H1 (cell line): ENCODE data around the gene SHISA6. TPM values are rescaled to one million over a fixed set of nuclear protein-coding genes. Genes with fewer than 3 reads are reported as not detected.

Experiments
- CTCF ChIA-PET: fragments of 300-600 bp; sonication (Branson Sonifier 250); formaldehyde crosslinking; loops from one replicate; lab custom pipeline; 2021; ENCODE audit not compliant: partially characterized antibody; lab: Charles Lee
- POLR2A ChIA-PET: fragments of 300-600 bp; sonication (Branson Sonifier 250); formaldehyde crosslinking; loops from one replicate; lab custom pipeline; 2021; ENCODE audit warnings: inconsistent platforms; ENCODE audit not compliant: partially characterized antibody; lab: Charles Lee
- DNase-seq, 2 experiments: peaks; one replicate each; pipeline versions ENCODE4 v3.0.0 to v3.0.0-alpha.2; 2010 to 2022; ENCODE audit warnings: low spot score in 2 of 2, low read depth in 1 of 2, mixed read lengths in 1 of 2
- FAIRE-seq: peaks from 2 replicates; lab custom pipeline; 2011; peaks lifted over from hg19 to GRCh38; lab: Jason Lieb, UNC
- H2AFZ ChIP-seq: 2 replicates; pipeline ENCODE4 v1.8.1; 2012; ENCODE audit warnings: low read length, inconsistent platforms
- H2AK5ac ChIP-seq: 2 replicates; pipeline ENCODE4 v1.6.1; 2013; ENCODE audit warnings: low read depth, low read length
- H2BK120ac ChIP-seq: replicated peaks from 2 replicates; pipeline ENCODE3; 2013; ENCODE audit warnings: low read depth, low read length, inconsistent platforms
- H2BK12ac ChIP-seq: 2 replicates; pipeline ENCODE4 v1.6.1; 2013; ENCODE audit warnings: low read depth, low read length
- H2BK15ac ChIP-seq: 2 replicates; pipeline ENCODE4 v1.6.1; 2013; ENCODE audit warnings: low read length
- H2BK20ac ChIP-seq: 2 replicates; pipeline ENCODE4 v1.6.1; 2013; ENCODE audit warnings: low read length
- H2BK5ac ChIP-seq: 2 replicates; pipeline ENCODE4 v1.6.1; 2013; ENCODE audit warnings: low read depth, low read length
- H3K14ac ChIP-seq: 2 replicates; pipeline ENCODE4 v1.6.1; 2013; ENCODE audit warnings: inconsistent platforms; ENCODE audit not compliant: insufficient read length
- H3K18ac ChIP-seq: 2 replicates; pipeline ENCODE4 v1.6.1; 2013; ENCODE audit warnings: low read length; ENCODE audit errors: extremely low read depth
- H3K23ac ChIP-seq: 2 replicates; pipeline ENCODE4 v1.6.1; 2013; ENCODE audit warnings: inconsistent platforms; ENCODE audit not compliant: insufficient read length
- H3K23me2 ChIP-seq: 2 replicates; pipeline ENCODE4 v1.6.1; 2013; ENCODE audit warnings: low read depth, low read length
- H3K27ac ChIP-seq: 2 replicates; pipeline ENCODE4 v1.6.1; 2011; ENCODE audit warnings: low read depth, low read length, inconsistent platforms
- H3K27me3 ChIP-seq, 4 experiments: replicated peaks in 1 of 4; 1 replicate in 1 of 4; 2 replicates in 3 of 4; pipeline versions ENCODE4 v1.6.1 to v1.8.1; 2011 to 2013; ENCODE audit warnings: low read length in 3 of 4, mild to moderate bottlenecking in 3 of 4, inconsistent platforms in 2 of 4, mixed read lengths in 2 of 4, moderate library complexity in 1 of 4; ENCODE audit not compliant: control insufficient read depth in 3 of 4, insufficient read depth in 3 of 4; ENCODE audit errors: extremely low read depth in 1 of 4
- H3K36me3 ChIP-seq, 4 experiments: 2 replicates each; pipeline versions ENCODE4 v1.6.1 to v1.8.1; 2011 to 2013; ENCODE audit warnings: mild to moderate bottlenecking in 4 of 4, low read length in 3 of 4, moderate library complexity in 2 of 4, control low read depth in 1 of 4, inconsistent platforms in 1 of 4; ENCODE audit not compliant: insufficient read depth in 4 of 4, control insufficient read depth in 2 of 4
- H3K4ac ChIP-seq: replicated peaks from 2 replicates; pipeline ENCODE3; 2013; ENCODE audit warnings: low read length, low read depth, mixed read lengths, inconsistent platforms; ENCODE audit not compliant: insufficient read length
- H3K4me1 ChIP-seq, 4 experiments: replicated peaks in 1 of 4; 1 replicate in 1 of 4; 2 replicates in 3 of 4; pipeline versions ENCODE4 v1.6.1 to v1.8.1; 2011 to 2013; ENCODE audit warnings: low read length in 3 of 4, inconsistent platforms in 2 of 4, mixed read lengths in 1 of 4; ENCODE audit not compliant: insufficient read depth in 4 of 4, control insufficient read depth in 3 of 4
- H3K4me2 ChIP-seq, 2 experiments: 2 replicates each; pipeline versions ENCODE4 v1.6.1 to v1.8.1; 2011 to 2013; ENCODE audit warnings: low read depth in 2 of 2, low read length in 2 of 2, control low read depth in 1 of 2, inconsistent platforms in 1 of 2, mild to moderate bottlenecking in 1 of 2; ENCODE audit not compliant: insufficient read depth in 1 of 2
- H3K4me3 ChIP-seq, 4 experiments: fragments of 200-600, 300-600 bp in 1 of 4; sonication (generic), shearing (Covaris generic), sonication (Bioruptor Twin) in 1 of 4; 2 replicates each; pipeline versions ENCODE4 v1.5.1 to v1.8.1; 2011 to 2016; ENCODE audit warnings: low read length in 4 of 4, low read depth in 3 of 4, control low read depth in 2 of 4, inconsistent platforms in 2 of 4, mild to moderate bottlenecking in 2 of 4, mixed read lengths in 1 of 4, moderate library complexity in 1 of 4; ENCODE audit not compliant: insufficient read depth in 2 of 4; ENCODE audit errors: extremely low read depth in 1 of 4
- H3K56ac ChIP-seq: replicated peaks from 2 replicates; pipeline ENCODE3; 2013; ENCODE audit warnings: low read depth, mild to moderate bottlenecking, mixed read lengths, low read length, inconsistent platforms; ENCODE audit not compliant: insufficient read length
- H3K79me1 ChIP-seq: 2 replicates; pipeline ENCODE4 v1.6.1; 2013; ENCODE audit warnings: low read depth, low read length, control low read depth
- H3K79me2 ChIP-seq, 2 experiments: 2 replicates each; pipeline versions ENCODE4 v1.6.1 to v1.8.1; 2012 to 2013; ENCODE audit warnings: low read length in 2 of 2, mild to moderate bottlenecking in 2 of 2, inconsistent platforms in 1 of 2; ENCODE audit not compliant: insufficient read depth in 2 of 2, control insufficient read depth in 1 of 2
- H3K9ac ChIP-seq, 4 experiments: replicated peaks in 1 of 4; 1 replicate in 1 of 4; 2 replicates in 3 of 4; pipeline versions ENCODE4 v1.6.1 to v1.8.1; 2011 to 2013; ENCODE audit warnings: low read depth in 3 of 4, low read length in 3 of 4, control low read depth in 2 of 4, mild to moderate bottlenecking in 2 of 4, moderate library complexity in 2 of 4, inconsistent platforms in 1 of 4; ENCODE audit errors: extremely low read depth in 1 of 4
- H3K9me3 ChIP-seq, 2 experiments: 2 replicates each; pipeline versions ENCODE4 v1.6.1 to v1.8.1; 2012 to 2013; ENCODE audit warnings: mild to moderate bottlenecking in 2 of 2, moderate library complexity in 2 of 2, control low read depth in 1 of 2, inconsistent platforms in 1 of 2, low read depth in 1 of 2, low read length in 1 of 2, mixed read lengths in 1 of 2; ENCODE audit not compliant: insufficient read depth in 2 of 2
- H4K20me1 ChIP-seq, 2 experiments: replicated peaks in 1 of 2; 2 replicates each; pipeline versions ENCODE3 to v1.8.1; 2011 to 2013; ENCODE audit warnings: inconsistent platforms in 2 of 2, low read length in 2 of 2, mild to moderate bottlenecking in 1 of 2; ENCODE audit not compliant: insufficient read depth in 2 of 2, control insufficient read depth in 1 of 2
- H4K5ac ChIP-seq: 2 replicates; pipeline ENCODE4 v1.6.1; 2013; ENCODE audit warnings: low read length, low read depth, mixed read lengths, inconsistent platforms; ENCODE audit not compliant: insufficient read length
- H4K8ac ChIP-seq: 2 replicates; pipeline ENCODE4 v1.8.0; 2013; ENCODE audit warnings: mild to moderate bottlenecking, moderate library complexity, low read length, inconsistent platforms; ENCODE audit not compliant: insufficient read depth; ENCODE audit errors: extremely low read depth
- H4K91ac ChIP-seq: replicated peaks from 2 replicates; pipeline ENCODE3; 2013; ENCODE audit warnings: low read length, mixed read lengths, inconsistent platforms; ENCODE audit not compliant: insufficient read length
- BRCA1 ChIP-seq: IDR thresholded peaks from 2 replicates; pipeline ENCODE4 v1.6.1; 2012; ENCODE audit warnings: low read depth, low read length, improper control_type of control experiment
- CEBPB ChIP-seq: IDR thresholded peaks from 2 replicates; pipeline ENCODE4 v1.6.1; 2012; ENCODE audit warnings: low read depth, low read length
- GTF2F1 ChIP-seq: IDR thresholded peaks from 2 replicates; pipeline ENCODE4 v1.6.1; 2012; ENCODE audit warnings: low read depth, low read length, improper control_type of control experiment, borderline replicate concordance
- KDM1A ChIP-seq: fragments of 200-600, 300-600 bp; sonication (generic); IDR thresholded peaks from 2 replicates; pipeline ENCODE4 v1.7.1; 2016; ENCODE audit warnings: mild to moderate bottlenecking, low read length, borderline replicate concordance
- NRF1 ChIP-seq: IDR thresholded peaks from 2 replicates; pipeline ENCODE4 v1.6.1; 2011; ENCODE audit warnings: mild to moderate bottlenecking, low read depth, low read length, improper control_type of control experiment
- WGBS, 2 experiments: shearing (Covaris generic) in 1 of 2; methylation state at CpG; one replicate each; pipeline versions ENCODE4 v1.1.6 to v1.1.7; 2013 to 2015; ENCODE audit warnings: low lambda C conversion rate in 2 of 2, mixed read lengths in 2 of 2, inconsistent platforms in 1 of 2, low coverage in 1 of 2, missing lambda C conversion rate in 1 of 2; ENCODE audit not compliant: insufficient replicate concordance in 2 of 2, insufficient coverage in 1 of 2, insufficient read length in 1 of 2; ENCODE audit errors: extremely low coverage in 1 of 2, missing lambda C conversion rate in 1 of 2; 5-methylcytosine and 5-hydroxymethylcytosine counted together
- polyA plus RNA-seq, 7 experiments: library from polyadenylated mRNA; depleted of rRNA in 3 of 7; stranded (reverse) in 5 of 7; unstranded in 2 of 7; fragments of >200 nt in 5 of 7; fragments of 200-250 nt in 2 of 7; gene quantifications; 1 replicate in 5 of 7; 2 replicates in 1 of 7; 4 replicates in 1 of 7; pipeline versions ENCODE4 v1.2.1 to v1.2.3, GENCODE V29; 2011 to 2013; ENCODE audit warnings: missing spikeins in 2 of 7, mixed read lengths in 2 of 7
- total RNA-seq: library from RNA; stranded (reverse); fragmentation: NEBNext Ultra II Directional; extraction: Animal tissue kit (Norgen Biotek cat#: 25700); gene quantifications from 2 replicates; pipeline ENCODE4 v1.2.1, GENCODE V29; 2021

The SHISA6 gene
- total and polyA plus RNA-seq, 2 of the 8 experiments (the other 6 are each of a cell fraction or from before 2014, with no cell fraction given), result 2.9 to 4.8 TPM

- H2BK120ac ChIP-seq, result no peak overlapping the region
- no peak overlapping the region for H3K56ac ChIP-seq
- H3K4ac ChIP-seq, result no peak overlapping the region
- H3K79me1 ChIP-seq, result no peaks in the 10 kb centered on the region
- no peak overlapping the region for H4K5ac ChIP-seq
- H2BK5ac ChIP-seq, result no peak overlapping the region
- no peak overlapping the region for H4K91ac ChIP-seq
- peaks cover 2 to 9% (median 5%) of the 10 kb centered on the region in 4 experiments; a peak in 3 of 7 replicates for H3K4me1 ChIP-seq
- POLR2A ChIA-PET, result no interaction called here
- no peaks in the 10 kb centered on the region; a peak in 1 of 7 replicates for H3K27me3 ChIP-seq
- H2BK15ac ChIP-seq, result no peak overlapping the region
- H3K4me2 ChIP-seq, result no peak overlapping the region
- no peaks in the 10 kb centered on the region for H3K23me2 ChIP-seq
- H3K9ac ChIP-seq, result no peak overlapping the region
- H2AK5ac ChIP-seq, result no peak overlapping the region
- H2AFZ ChIP-seq, result no peak overlapping the region
- no peaks in the 10 kb centered on the region for H3K9me3 ChIP-seq
- H4K8ac ChIP-seq, result no peak overlapping the region
- no peaks in the 10 kb centered on the region for H4K20me1 ChIP-seq
- CTCF ChIA-PET, result interaction anchor here (1.0 to 1.1 kb wide), 2 partner anchors 23 to 157 kb away, joined by 4 read pairs; no protein-coding TSS in a partner anchor
- H3K14ac ChIP-seq, result no peak overlapping the region
- H3K4me3 ChIP-seq, result no peak overlapping the region
- H2BK20ac ChIP-seq, result no peak overlapping the region
- H2BK12ac ChIP-seq, result no peak overlapping the region
- DNase-seq (peak in 1 of 2 experiments; percentile 16), FAIRE-seq (no peak)
- H3K23ac ChIP-seq, result no peak overlapping the region
- no peak overlapping the region for H3K18ac ChIP-seq
- no peak for TF ChIP-seq GTF2F1
- no peak for TF ChIP-seq NRF1
- no peak for TF ChIP-seq CEBPB
- TF ChIP-seq KDM1A, result no peak
- TF ChIP-seq BRCA1, result no peak
- no peaks in the 10 kb centered on the region for H3K79me2 ChIP-seq
- 84% methylated on average over 2 of the region's 2 CpGs; no CpG with 5 or more reads in 1 of the 2 experiments for WGBS, 2 experiments
- H3K36me3 ChIP-seq, result no peaks in the 10 kb centered on the region
- no peak overlapping the region for H3K27ac ChIP-seq
These were observed 246.5 kb downstream of the SHISA6 start for GRCh38 chr17:11487469-11487868.
